ENCODE results near the gene BRICD5. TPM values are rescaled to one million over a fixed set of nuclear protein-coding genes. Genes with fewer than 3 reads are reported as not detected.

The BRICD5 gene
- total RNA-seq, 1 donor from 2014 or later = 2.9 TPM

DNA sequence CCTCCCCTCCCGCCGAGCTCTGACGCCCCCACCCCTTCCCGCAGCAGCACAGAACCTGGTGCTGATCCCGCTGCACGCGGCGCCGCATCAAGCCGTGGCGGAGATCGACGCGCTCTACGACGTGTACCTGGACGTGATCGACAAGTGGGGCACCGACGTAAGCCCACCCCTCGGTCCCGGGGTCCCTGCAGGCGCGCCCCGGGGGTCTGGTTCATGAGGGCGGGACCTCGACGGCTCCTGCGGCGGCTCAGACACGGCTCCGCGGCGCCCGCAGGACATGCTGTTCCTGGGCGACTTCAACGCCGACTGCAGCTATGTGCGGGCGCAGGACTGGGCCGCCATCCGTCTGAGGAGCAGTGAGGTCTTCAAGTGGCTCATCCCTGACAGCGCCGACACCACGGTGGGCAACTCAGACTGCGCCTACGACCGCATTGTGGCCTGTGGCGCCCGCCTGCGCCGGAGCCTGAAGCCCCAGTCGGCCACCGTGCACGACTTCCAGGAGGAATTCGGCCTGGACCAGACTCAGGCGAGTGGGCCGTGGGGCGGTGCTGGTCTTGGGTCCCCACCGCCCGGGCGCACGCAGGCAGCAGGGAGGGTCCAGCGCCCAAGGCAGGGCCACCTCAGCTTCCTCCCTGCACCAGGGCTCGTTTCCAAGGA is 27.0 kb upstream of the BRICD5 start:
- DNase-seq (ENCODE audit: low spot score) = no peak

DNA sequence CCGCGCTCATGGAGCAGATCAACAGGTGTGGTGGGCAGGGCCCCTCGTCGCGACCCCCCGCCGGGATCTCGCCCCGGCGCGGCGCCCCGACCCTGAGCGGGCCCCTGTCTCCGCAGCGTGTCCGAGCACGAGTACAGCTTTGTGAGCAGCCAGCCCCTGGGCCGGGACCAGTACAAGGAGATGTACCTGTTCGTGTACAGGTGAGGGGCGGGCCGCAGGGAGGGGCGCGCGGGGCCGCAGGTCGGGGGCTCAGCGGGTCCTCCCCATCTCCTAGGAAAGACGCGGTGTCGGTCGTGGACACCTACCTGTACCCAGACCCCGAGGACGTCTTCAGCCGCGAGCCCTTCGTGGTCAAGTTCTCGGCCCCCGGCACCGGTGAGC is 26.4 kb upstream of the BRICD5 start:
- DNase-seq (ENCODE audit: low spot score) = no peak

DNA sequence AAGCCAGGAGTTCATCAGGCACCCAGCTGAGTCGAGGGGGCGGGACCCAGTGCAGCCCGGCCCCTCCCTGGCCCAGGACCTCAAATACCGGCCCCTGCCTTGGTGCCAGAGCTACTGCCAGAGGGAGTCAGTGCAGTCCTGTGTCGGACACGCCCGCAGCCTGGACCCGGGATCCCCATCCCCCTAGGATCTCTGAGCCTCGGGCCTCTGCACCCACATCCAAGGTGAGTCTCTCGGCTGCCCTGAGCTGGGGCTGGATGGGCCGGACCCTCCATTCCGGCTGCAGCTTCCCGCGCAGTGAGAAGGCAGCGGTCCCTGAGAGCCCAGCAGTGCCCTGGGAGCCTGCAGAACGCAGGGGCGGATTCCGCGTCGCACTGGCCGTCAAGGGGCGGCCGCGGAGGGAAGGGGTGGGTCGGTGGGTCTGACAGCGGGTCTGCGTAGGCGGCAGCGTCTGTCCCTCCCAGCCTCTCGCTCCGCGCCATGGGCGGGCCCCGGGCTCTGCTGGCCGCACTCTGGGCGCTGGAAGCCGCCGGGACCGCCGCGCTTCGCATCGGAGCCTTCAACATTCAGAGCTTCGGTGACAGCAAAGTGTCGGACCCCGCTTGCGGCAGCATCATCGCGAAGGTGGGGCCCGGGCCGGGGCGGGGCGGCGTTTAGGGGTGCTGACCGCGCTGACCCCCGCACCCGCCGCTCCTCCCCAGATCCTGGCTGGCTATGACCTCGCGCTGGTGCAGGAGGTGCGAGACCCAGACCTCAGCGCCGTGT is 25.9 kb upstream of the BRICD5 start, which contains the start of gene DNASE1L2:
TSS of gene DNASE1L2 (plus strand) at position 108 of the 765 bp plus-strand sequence. CDS start at position 481, 373 bp downstream.
- no peak for DNase-seq (ENCODE audit: low spot score)

DNA sequence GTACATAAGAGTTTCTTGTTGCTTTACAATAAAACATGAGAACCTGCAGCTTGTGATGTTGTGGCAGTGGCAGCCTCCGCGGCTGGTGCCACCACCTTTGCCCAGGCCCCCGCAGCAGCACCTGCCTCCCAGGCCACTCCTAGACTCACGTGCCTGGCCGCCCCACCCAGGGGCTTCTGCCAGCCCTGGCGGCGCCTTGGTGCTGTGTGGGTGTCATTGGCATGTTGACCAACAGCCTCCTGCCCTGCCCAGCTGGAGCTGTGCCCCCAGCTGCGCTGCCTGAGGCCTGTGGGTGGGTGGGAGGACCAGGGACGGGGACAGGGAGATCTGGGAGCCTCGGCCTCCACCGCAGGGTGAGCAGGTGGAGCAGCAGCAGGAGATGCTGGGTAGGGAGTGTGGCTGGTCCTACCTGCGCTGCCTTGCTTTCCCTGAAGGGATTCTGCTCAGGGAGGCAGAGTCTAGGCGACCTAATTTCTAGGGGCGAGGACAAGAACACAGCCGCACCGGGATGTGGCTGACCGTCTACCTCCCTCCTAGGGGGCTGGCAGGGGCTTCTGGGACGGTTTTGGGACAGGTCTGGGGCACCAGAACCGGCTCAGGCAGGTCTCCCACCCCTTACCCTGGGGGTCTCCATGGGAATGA is 25.2 kb upstream of the BRICD5 start:
- DNase-seq (ENCODE audit: low spot score) = no peak

DNA sequence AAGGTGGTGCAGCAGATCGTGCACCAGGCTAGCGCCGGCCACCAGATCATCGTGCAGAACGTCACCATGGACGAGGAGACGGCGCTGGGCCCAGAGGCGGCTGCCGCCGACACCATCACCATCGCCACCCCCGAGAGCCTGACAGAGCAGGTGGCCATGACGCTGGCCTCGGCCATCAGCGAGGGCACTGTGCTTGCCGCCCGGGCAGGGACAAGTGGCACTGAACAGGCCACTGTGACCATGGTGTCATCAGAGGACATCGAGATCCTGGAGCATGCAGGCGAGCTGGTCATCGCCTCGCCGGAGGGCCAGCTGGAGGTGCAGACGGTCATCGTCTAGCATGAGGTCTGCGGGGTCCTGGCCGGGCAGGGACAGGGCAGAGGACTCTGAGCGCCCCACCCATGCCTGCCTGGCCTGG is 24.6 kb upstream of the BRICD5 start:
- no peak for DNase-seq (ENCODE audit: low spot score)

DNA sequence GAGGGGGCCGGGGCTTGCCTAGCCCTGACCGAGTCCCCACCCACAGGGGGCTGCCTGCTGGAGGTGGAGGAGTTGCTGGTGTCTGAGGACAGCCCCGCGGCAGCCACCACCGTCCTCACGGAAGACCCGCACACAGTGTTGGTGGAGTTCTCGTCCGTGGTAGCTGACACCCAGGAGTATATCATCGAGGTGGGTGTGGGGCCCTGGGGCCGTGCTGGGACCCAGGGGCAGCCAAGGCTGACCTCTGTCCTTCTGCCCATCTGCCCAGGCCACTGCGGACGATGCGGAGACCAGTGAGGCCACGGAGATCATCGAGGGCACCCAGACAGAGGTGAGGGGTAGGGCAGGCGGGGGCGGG is 24.1 kb upstream of the BRICD5 start:
- no peak for DNase-seq (ENCODE audit: low spot score)

DNA sequence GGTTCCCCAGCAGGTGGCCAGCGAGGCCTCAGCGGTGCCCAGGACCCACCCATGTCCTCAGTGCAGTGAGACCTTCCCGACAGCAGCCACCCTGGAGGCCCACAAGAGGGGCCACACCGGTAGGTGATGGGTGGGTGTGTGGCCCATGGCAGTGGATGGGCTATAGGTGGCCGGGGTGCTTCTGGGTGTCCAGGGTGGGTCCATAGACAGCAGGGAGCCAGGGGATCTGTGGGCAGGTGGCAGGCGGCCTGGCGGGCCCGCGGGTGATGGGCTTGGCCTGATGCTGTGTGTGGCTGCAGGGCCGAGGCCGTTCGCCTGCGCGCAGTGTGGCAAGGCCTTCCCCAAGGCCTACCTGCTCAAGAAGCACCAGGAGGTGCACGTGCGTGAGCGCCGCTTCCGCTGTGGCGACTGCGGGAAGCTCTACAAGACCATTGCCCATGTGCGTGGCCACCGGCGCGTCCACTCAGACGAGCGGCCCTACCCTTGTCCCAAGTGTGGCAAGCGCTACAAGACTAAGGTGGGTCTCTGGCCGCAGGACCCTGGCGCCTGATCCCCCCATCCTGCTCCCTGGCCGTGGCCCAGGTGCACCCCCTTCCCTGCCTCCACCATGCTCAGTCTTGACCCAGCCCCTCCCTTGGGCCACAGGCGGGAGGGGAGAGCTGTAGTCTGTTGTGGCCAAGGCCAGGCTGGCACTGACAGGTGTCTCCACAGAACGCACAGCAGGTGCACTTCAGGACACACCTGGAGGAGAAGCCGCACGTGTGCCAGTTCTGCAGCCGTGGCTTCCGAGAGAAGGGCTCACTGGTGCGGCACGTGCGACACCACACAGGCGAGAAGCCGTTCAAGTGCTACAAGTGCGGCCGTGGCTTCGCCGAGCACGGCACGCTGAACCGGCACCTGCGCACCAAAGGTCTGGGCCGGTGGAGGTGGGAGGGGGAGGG is 23.5 kb upstream of the BRICD5 start:
- DNase-seq (ENCODE audit: low spot score) = no peak

DNA sequence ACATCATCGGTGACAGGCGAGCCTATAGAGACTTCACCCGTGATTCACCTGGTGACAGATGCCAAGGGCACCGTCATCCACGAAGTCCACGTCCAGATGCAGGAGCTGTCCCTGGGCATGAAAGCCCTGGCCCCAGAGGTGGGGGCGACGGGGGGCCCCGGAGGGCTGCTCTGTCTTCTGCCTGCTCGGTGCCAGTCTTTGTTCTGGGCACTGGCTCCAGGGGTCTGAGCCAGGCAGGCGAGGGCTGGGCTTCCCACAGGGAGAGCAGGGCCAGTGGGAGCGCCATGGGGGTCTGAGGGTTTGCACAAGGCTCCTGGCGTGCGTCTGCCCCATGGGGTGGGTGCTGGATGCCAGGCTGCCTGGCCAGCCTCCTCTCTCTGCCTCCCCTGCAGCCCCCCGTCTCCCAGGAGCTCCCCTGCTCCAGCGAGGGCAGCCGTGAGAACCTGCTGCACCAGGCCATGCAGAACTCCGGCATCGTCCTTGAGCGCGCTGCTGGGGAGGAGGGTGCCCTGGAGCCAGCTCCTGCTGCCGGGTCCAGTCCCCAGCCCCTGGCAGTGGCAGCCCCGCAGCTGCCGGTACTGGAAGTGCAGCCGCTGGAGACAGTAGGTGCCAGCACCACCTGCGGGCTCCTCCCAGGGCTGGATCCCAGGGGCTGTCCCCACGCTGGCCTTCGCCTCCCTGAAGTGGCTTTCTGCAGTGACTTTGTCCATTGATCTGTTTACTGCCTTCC is 22.5 kb upstream of the BRICD5 start:
- no peak for DNase-seq (ENCODE audit: low spot score)

DNA sequence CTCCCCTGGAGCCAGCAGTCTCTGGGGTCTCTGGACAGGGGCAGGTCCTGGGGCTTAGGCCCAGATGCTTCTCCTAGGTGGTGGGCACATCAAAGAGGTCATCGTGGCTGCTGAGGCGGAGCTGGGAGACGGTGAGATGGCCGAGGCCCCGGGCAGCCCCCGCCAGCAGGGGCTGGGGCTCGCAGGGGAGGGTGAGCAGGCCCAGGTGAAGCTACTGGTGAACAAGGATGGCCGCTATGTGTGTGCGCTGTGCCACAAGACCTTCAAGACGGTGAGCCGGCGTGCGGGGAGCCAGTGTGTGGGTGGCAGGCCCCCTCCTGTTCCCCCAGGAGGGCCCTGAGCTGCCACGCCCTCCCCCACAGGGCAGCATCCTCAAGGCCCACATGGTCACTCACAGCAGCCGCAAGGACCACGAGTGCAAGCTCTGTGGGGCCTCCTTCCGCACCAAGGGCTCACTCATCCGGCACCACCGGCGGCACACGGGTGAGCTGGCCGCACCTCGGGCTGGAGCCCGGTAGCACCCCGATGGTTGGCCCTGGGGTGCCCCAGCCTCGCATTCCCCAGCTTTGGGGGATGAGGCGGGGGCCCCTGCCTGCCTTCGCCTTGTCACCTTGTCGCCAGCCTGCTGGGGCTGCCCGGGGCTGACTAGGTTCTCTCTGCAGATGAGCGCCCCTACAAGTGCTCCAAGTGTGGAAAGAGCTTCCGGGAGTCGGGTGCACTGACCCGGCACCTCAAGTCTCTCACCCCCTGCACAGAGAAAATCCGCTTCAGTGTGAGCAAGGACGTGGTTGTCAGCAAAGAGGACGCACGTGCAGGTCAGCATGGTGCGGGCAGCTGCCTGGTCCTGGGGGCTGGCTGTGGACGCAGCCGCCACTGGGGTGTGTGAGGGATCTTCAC is 21.7 kb upstream of the BRICD5 start:
- DNase-seq (ENCODE audit: low spot score) = no peak

DNA sequence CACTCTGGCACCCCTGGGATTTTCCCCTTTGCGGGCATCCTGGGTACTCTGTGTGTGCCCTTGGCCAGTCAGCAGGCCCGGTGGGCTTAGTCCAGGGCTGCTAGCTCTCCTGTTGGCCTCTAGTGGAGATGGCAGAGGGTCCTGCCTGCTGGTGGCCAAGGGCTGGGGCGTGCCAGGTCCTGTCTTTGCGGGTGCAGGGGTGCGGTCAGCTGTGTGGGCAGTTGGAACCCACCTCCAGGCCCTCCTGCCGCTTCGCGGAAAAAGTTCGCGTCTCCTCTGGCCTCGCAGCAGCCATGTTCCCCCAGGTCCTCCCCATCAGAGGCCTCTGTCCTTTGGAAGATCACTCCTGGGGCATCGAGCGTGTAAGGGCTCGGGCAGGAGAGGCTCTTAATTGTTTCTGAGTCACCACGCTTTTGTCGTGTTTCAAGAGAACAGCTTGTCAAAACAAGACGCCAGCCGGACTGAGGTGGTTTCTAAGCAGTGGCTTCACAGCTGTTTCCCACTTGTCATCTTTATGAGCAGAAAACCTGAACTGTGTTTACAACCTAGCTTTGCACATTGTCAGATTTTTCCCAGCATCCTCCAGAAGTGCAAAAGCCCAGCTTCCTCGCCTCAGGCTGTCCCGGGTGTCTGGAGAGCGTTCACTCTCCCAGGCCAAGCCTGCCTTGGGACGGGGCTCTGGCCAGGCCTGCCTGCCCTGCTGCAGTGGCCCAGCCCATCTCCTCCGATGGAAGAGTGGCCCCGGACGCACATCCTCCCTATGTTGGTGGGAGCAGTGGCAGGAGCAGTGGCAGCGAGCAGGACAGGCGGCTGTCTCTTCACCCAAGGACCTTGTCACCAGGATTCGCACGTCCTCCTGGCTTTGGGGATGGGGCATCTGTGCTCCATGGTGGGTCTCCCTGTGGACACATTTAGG is 20.6 kb upstream of the BRICD5 start:
- no peak for DNase-seq (ENCODE audit: low spot score)

DNA sequence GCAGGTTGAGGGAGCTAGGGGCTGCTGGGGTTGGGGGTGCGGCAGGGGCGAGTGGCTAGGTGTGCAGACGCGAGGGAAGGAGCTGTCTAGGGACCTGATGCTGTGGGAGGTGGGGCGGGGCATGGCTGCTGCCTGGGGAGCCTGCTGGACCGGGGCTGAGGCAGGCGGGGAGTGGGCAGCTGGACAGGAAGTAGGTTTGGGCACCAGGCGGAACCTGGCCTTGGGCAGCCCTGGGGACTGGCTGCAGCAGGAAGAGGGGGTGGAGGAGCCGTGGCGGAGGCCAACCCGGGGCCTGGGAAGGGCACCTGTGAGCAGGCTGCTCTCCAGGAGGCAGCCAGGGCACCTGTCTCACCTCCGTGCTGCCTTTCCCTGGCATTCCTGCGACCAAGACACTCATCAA is 19.7 kb upstream of the BRICD5 start:
- no peak for DNase-seq (ENCODE audit: low spot score)

DNA sequence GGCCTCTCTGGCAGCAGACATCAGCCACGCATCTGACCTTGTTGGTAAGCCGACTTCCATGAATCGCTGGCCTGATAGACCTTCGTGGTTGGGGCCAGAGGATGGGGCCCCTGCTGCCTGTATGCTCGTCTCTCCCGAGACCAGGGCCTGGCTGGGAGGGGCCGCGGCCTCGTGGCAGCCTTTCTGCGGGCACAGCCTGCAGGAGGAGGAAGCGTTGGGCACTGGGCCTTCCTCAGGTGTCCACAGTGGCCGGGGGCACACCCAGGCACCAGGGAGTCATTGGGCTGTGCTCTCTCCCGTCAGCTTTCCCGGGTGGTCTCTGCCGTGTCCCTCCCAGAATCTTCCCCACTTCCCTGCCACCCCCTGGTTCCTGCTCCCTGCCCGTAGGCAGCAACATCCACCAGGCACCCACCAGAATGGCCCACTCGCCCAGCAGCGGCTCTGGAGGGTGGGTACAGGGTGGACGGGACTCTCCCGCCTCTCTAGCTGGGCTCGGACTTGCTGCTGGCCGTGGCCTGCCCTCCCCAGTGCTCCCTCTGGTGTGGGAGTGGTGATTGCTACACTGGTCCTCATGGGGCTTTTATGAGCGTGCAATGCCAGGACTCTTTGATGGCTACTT is 19.1 kb upstream of the BRICD5 start:
- no peak for DNase-seq (ENCODE audit: low spot score)

DNA sequence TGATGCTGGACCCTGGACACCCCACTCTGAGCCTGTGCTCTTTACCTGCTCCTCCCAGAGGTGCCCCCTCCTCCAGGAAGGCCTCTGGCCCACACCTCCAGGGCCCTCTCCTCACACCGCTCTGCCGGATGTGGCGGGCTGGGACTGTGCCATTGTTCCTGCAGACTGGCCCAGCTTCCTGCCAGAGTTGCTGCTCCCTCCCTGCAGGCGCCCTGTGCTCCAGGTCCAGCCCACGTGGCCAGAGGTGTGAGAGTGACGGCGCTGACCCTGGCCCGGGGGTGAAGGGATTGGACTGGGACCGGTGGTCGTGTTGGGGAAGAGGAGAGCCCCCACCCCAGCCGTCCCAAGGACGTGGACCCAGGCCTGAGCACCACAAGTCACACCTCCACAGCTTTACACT is 18.4 kb upstream of the BRICD5 start:
- DNase-seq (ENCODE audit: low spot score) = no peak

DNA sequence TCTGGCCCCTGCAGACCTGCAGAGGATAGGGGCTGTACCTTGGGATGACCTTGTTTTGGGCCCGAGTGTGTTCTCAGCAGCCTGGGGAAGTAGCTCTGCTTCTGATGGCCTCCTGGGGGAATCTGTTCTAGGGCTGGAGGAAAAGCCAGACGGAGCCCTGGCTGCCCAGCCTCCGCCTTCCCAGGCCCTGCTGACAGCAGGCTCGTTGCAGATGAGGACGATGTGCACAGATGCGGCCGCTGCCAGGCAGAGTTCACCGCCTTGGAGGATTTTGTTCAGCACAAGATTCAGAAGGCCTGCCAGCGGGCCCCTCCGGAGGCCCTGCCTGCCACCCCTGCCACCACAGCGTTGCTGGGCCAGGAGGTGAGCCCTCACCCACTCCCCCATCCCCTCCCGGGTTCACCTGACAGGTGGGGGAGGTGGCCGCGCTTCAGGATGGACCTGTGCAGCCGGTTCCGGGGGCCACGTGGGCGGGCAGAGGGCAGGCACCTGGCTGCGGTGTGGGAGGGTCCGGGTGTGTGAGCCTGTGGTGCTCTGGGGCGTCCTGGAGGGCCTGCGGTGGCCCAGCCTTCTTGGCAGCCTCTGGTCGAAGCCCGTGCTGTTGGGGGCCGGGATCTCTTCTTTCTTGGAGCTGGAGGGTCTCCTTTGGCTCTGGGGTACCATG is 17.6 kb upstream of the BRICD5 start:
- no peak for DNase-seq (ENCODE audit: low spot score)

DNA sequence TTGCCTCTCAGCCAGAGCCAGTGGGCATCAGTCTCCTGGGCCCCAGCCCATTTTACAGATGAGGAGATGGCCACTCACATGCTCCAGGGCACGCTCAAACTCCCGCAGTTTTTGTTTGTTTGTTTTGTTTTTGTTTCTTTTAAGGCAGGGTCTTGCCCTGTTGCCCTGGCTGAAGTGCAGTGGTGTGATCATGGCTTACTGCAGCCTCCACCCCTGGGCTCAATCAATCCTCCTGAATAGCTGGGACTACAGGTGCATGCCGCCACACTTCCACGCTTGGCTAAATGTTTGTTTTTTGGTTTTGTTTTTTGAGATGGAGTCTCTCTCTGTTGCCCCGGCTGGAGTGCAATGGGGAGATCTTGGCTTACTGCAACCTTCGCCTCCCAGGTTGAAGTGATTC is 16.3 kb upstream of the BRICD5 start:
- no peak for DNase-seq (ENCODE audit: low spot score)

DNA sequence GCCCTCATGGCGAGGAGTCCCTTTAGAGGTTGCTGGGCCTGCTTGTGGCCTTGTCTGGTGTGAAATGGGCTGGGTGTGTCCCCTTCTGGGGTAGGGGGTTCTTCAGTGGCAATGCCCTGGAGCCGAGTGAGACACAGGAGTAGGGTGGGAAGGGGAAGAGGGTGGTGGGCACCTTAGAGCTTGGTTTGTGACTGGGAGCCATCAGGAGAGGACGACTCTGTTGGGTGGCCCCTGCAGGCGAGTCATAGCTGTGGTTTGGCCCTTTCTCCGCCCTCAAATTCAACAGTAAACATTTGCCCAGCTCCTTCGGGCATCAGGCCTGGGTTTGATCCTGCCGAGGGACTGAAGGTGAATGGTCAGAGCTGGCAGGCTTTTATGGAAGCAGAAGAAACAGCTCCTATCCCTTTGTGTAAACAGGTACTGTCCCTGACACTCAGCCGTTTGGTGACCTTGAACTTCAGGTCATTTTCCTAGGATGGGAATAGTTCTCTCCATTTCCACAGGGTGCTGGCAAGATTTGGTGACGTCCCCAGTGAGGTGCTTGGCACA is 15.7 kb upstream of the BRICD5 start:
- DNase-seq (ENCODE audit: low spot score) = no peak

DNA sequence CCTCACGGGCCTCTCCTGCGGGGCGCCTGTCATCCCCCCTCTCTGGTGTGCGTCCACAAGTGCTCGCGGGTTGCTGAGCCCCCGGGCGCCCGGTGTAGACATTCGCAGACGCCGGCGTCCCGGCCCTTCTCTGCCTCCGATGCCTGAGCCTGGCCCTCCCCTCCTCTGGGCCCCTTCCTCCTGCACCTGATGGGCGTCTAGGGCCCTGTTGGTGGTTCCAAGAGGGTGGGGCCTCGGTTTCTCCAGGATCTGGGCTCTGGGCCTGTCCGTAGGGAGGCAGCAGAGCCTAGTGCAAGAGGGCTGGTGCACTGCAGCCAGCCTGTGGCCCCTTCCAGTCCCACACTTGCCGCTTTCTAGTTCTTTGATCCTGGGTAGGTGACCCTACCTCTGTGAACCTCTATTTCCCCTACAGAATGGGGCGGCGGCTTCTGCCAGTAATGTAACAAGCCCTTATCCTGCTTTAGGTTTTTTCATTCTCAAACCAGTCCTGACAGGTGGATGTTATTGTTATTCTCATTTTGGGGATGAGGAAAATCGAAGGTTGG is 13.4 kb upstream of the BRICD5 start:
- no peak for DNase-seq (ENCODE audit: low spot score)

All from mesenteric fat pad (tissue), 1 donor.